Esophagus squamous epithelium (tissue), 4 donors: ENCODE results near the gene CTNNA2.

ENCODE experiments used
- CTCF ChIP-seq, 6 experiments: fragments of 450-650 bp in 4 of 6; fragments of 200-600 bp in 2 of 6; sonication (generic) in 2 of 6; IDR thresholded peaks; one replicate each; pipeline ENCODE4 v1.5.1; 2016 to 2019; ENCODE audit warnings: antibody characterized with exemption in 6 of 6, mild to moderate bottlenecking in 4 of 6, moderate library complexity in 4 of 6
- POLR2A ChIP-seq, 4 donors: fragments of 450-650 bp; IDR thresholded peaks; one replicate each; pipeline ENCODE4 v1.6.1; 2017; ENCODE audit warnings: antibody characterized with exemption in 4 of 4, mild to moderate bottlenecking in 4 of 4, moderate library complexity in 3 of 4

DNA sequence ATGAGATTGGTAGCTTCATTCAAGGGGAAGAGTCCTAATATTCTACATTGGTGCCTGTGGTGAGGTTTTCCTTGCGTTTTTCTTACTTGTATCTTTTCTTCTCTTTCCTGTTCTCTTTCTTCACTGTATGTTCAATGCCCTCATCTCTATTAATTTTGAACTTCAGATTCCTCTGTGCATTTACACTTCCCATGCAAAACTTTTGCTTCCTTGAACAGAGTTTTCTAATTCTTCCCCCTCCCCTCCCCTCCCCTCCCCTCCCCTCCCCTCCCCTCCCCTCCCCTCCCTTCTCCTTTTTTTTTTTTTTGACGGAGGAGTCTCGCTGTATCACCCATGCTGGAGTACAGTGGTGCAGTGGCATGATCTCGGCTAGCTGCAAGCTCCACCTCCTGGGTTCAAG, 403.4 kb downstream of the CTNNA2 start:
- TF ChIP-seq CTCF (IDR thresholded peaks at IDR 0.05) (no peak), POLR2A (IDR thresholded peaks at IDR 0.05) (no peak)
